Measurements from ENCODE around the gene GUCY2C.

Gene GUCY2C

DNA sequence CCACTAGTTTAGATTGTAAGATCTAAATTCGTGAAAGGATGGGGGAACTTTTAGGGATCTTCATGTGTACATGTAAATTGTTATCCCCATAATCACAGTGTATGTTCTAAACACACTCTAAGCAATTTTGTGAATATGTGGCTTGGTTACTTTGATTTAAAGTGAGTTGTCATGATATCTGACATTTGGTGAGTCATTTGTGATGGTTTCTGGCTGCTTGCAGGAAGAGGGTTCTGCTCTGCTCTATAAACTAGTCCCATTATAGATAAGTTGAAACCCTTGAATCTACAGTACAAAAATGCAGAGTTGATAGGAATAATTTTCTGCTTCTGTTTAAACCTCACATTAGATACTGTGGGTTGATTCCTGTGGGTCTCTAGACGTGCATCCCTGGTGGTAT is 14.8 kb downstream of the GUCY2C start:
- Histone ChIP-seq H3K4me3 (ENCODE audit: insufficient read length, low read depth) (no peak overlapping the region), H3K36me3 (ENCODE audit: insufficient read depth, insufficient read length, low read length) (no peaks in the 10 kb centered on the region), H3K4me1 (ENCODE audit: insufficient read depth, insufficient read length) (no peaks in the 10 kb centered on the region), H3K9me3 (ENCODE audit: insufficient read depth, low read length) (no peaks in the 10 kb centered on the region), H3K9ac (ENCODE audit: insufficient read length, low read depth) (no peak overlapping the region), H3K27me3 (ENCODE audit: insufficient read depth, insufficient read length) (peaks cover 17% of the 10 kb centered on the region)
- no peak for DNase-seq (ENCODE audit: low read depth, low spot score)
- TF ChIP-seq YY1 (IDR thresholded peaks at IDR 0.05; ENCODE audit: insufficient read depth, insufficient read length) (no peak), SUZ12 (IDR thresholded peaks at IDR 0.05; ENCODE audit: extremely low read depth, insufficient read depth, insufficient read length) (no peak), ZNF274 (IDR thresholded peaks at IDR 0.05; ENCODE audit: low read depth, low read length) (no peak)

DNA sequence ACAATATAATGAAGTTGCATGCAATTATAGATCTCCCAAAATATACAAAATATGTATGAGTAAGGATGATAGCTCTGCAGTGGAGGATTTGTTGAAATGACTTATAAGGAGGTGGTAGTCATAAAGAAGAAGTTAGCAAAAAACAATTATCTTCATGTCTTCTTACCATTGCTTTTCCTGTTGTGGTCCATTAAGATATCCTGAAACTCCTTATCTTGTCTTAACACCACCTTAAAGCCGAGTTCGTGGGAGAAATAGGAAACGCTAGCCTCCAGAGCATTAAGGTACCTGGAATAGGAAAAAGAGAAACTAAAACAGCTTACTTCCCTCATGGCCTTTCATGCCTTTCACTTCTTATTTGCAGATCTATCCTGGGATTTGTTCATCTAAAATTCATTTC is 15.2 kb downstream of the GUCY2C start:
- Histone ChIP-seq H3K9me3 (ENCODE audit: insufficient read depth, low read length) (no peaks in the 10 kb centered on the region), H3K4me3 (ENCODE audit: insufficient read length, low read depth) (no peak overlapping the region), H3K9ac (ENCODE audit: insufficient read length, low read depth) (no peak overlapping the region), H3K4me1 (ENCODE audit: insufficient read depth, insufficient read length) (no peaks in the 10 kb centered on the region), H3K27me3 (ENCODE audit: insufficient read depth, insufficient read length) (peaks cover 17% of the 10 kb centered on the region), H3K36me3 (ENCODE audit: insufficient read depth, insufficient read length, low read length) (no peaks in the 10 kb centered on the region)
- DNase-seq (ENCODE audit: low read depth, low spot score) = no peak
- TF ChIP-seq ZNF274 (IDR thresholded peaks at IDR 0.05; ENCODE audit: low read depth, low read length) (no peak), YY1 (IDR thresholded peaks at IDR 0.05; ENCODE audit: insufficient read depth, insufficient read length) (no peak), SUZ12 (IDR thresholded peaks at IDR 0.05; ENCODE audit: extremely low read depth, insufficient read depth, insufficient read length) (no peak)

DNA sequence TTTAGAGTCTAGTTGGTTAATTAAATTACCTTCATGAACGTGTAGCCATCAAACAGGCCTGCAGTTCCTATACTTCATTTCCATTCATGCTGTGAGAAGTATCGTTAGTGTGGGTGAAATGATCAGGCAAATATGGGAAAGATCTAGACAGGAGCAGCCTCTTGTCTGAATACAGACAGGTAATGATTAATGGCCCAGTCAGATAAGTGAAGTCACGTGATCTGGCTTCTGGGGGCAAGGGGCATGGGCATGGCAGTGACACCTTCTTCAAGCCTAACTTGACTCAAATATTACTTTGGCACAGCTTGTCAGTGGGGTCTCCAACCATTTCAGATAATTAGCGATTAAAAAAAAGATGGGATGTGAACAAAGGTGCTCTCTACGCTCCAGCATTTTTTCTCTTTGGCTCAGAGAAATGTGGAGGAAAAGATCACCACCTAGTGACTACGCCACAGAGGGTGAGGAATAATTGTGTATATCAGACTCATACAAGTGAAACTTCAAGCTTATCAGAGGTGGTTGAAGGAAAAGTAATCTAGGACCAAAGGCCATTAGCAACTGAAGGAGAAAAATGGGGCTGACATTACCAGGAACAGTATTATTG is 17.8 kb downstream of the GUCY2C start:
- no peaks in the 10 kb centered on the region for H3K4me1 ChIP-seq (ENCODE audit: insufficient read depth, insufficient read length)
- no peak for DNase-seq (ENCODE audit: low read depth, low spot score)
- no peak overlapping the region for H3K9ac ChIP-seq (ENCODE audit: insufficient read length, low read depth)
- no peak overlapping the region for H3K4me3 ChIP-seq (ENCODE audit: insufficient read length, low read depth)
- H3K9me3 ChIP-seq (ENCODE audit: insufficient read depth, low read length) = no peaks in the 10 kb centered on the region
- no peak for TF ChIP-seq ZNF274 (IDR thresholded peaks at IDR 0.05; ENCODE audit: low read depth, low read length)
- no peak for TF ChIP-seq SUZ12 (IDR thresholded peaks at IDR 0.05; ENCODE audit: extremely low read depth, insufficient read depth, insufficient read length)
- no peak for TF ChIP-seq YY1 (IDR thresholded peaks at IDR 0.05; ENCODE audit: insufficient read depth, insufficient read length)
- H3K27me3 ChIP-seq (ENCODE audit: insufficient read depth, insufficient read length) = peaks cover 7% of the 10 kb centered on the region
- H3K36me3 ChIP-seq (ENCODE audit: insufficient read depth, insufficient read length, low read length) = no peaks in the 10 kb centered on the region

DNA sequence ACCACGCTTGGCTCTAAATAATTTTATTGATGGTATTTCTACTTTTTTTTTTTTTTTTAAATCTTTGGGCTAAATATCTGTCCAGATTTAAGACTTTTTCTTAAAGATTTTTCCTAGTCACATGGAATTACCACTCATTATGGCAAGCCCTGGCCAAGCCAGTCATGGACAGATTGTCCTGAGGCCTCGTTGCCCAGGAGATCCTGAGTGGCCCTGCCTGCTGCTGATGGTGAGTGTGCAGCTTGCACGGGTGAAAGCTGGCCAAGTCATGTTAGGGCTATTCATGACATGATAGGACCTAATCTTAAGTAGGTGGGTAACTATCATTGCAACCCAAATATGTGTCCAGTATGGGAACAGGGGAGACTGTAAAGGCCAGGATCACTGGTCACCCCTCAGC is 27.8 kb downstream of the GUCY2C start:
- no peaks in the 10 kb centered on the region for H3K9me3 ChIP-seq (ENCODE audit: insufficient read depth, low read length)
- H3K4me1 ChIP-seq (ENCODE audit: insufficient read depth, insufficient read length) = no peaks in the 10 kb centered on the region
- no peaks in the 10 kb centered on the region for H3K27me3 ChIP-seq (ENCODE audit: insufficient read depth, insufficient read length)
- H3K36me3 ChIP-seq (ENCODE audit: insufficient read depth, insufficient read length, low read length) = no peaks in the 10 kb centered on the region
- DNase-seq (ENCODE audit: low read depth, low spot score) = no peak
- no peak overlapping the region for H3K9ac ChIP-seq (ENCODE audit: insufficient read length, low read depth)
- H3K4me3 ChIP-seq (ENCODE audit: insufficient read length, low read depth) = no peak overlapping the region
- TF ChIP-seq YY1 (IDR thresholded peaks at IDR 0.05; ENCODE audit: insufficient read depth, insufficient read length) (no peak), SUZ12 (IDR thresholded peaks at IDR 0.05; ENCODE audit: extremely low read depth, insufficient read depth, insufficient read length) (no peak), ZNF274 (IDR thresholded peaks at IDR 0.05; ENCODE audit: low read depth, low read length) (no peak)

DNA sequence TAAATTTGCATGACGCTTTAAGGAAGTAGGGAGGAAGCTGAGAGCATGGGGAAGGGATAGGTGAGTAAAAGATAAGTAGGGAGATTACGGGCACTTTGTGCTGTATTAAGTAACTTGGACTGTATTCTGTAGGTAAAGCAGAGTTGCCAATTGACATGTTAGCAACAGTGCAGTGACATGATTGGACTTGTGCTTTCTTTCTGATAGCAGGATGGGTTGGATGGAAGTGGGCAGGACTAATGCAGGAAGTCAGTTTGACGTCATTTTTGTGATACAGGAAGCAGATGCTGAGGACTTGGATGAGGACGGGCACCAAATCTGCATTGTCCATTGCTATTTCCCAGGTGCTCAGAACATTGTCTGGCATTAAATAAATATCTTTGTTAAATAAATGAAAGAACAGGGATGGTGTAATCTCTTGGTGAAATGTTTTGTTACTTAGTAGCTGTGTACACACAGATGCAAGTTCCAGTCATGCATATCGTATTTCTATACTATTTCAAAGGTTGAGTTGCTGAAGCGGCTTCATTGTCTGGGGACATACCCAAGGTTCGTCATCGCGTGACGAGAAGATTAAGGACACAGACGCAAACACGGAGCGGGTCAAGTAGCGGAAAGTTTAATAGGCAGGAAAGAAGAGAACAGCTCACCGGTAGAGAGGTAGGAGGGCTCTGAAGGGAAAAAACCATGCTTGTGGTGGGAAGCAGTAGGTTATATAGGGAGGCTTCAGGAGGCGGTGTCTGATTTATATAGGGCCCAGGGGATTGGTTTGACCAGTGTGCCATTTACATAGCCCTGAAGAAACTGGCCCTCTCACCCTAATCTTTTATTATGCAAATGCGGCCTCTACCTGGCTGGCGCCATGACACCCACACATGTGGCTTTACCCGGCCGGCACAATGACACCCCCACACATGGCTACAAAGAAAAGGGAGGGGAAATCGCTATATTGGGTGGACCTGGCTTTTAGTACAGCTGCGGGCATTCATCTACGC is 30.7 kb downstream of the GUCY2C start:
- H3K36me3 ChIP-seq (ENCODE audit: insufficient read depth, insufficient read length, low read length) = no peaks in the 10 kb centered on the region
- no peak overlapping the region for H3K9ac ChIP-seq (ENCODE audit: insufficient read length, low read depth)
- no peak overlapping the region for H3K4me3 ChIP-seq (ENCODE audit: insufficient read length, low read depth)
- TF ChIP-seq SUZ12 (IDR thresholded peaks at IDR 0.05; ENCODE audit: extremely low read depth, insufficient read depth, insufficient read length) (no peak), YY1 (IDR thresholded peaks at IDR 0.05; ENCODE audit: insufficient read depth, insufficient read length) (no peak), ZNF274 (IDR thresholded peaks at IDR 0.05; ENCODE audit: low read depth, low read length) (no peak)
- no peaks in the 10 kb centered on the region for H3K9me3 ChIP-seq (ENCODE audit: insufficient read depth, low read length)
- DNase-seq (ENCODE audit: low read depth, low spot score) = no peak
- no peaks in the 10 kb centered on the region for H3K4me1 ChIP-seq (ENCODE audit: insufficient read depth, insufficient read length)
- no peaks in the 10 kb centered on the region for H3K27me3 ChIP-seq (ENCODE audit: insufficient read depth, insufficient read length)

DNA sequence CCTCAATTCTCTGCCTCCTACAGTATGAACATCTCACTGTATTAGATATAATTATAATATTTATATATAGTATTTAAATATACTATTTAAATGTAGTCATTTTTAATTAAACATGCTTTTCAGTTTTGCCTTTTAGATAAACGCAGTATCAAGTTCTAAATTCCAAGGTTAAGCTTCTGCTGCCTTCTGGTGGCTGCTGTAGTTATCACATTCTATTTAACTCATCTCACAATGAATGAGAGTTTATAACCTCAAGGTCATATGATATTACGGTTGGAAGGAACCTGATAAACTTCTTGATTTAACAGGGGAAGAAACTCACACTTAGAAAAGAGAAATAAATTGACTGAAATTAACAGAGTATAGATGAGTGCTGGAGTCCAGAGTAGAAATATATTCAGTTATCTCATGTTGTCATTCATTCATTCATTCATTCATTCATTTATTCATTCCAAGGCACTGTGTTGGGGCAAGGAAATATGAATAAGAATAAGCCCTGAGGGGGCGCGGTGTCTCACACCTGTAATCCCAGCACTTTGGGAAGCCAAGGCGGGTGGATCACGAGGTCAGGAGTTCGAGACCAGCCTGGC is 31.9 kb downstream of the GUCY2C start:
- Histone ChIP-seq H3K36me3 (ENCODE audit: insufficient read depth, insufficient read length, low read length) (no peaks in the 10 kb centered on the region), H3K9me3 (ENCODE audit: insufficient read depth, low read length) (no peaks in the 10 kb centered on the region), H3K27me3 (ENCODE audit: insufficient read depth, insufficient read length) (no peaks in the 10 kb centered on the region), H3K4me1 (ENCODE audit: insufficient read depth, insufficient read length) (no peaks in the 10 kb centered on the region), H3K4me3 (ENCODE audit: insufficient read length, low read depth) (no peak overlapping the region), H3K9ac (ENCODE audit: insufficient read length, low read depth) (no peak overlapping the region)
- no peak for DNase-seq (ENCODE audit: low read depth, low spot score)
- TF ChIP-seq ZNF274 (IDR thresholded peaks at IDR 0.05; ENCODE audit: low read depth, low read length) = no peak
- no peak for TF ChIP-seq YY1 (IDR thresholded peaks at IDR 0.05; ENCODE audit: insufficient read depth, insufficient read length)
- TF ChIP-seq SUZ12 (IDR thresholded peaks at IDR 0.05; ENCODE audit: extremely low read depth, insufficient read depth, insufficient read length) = no peak

DNA sequence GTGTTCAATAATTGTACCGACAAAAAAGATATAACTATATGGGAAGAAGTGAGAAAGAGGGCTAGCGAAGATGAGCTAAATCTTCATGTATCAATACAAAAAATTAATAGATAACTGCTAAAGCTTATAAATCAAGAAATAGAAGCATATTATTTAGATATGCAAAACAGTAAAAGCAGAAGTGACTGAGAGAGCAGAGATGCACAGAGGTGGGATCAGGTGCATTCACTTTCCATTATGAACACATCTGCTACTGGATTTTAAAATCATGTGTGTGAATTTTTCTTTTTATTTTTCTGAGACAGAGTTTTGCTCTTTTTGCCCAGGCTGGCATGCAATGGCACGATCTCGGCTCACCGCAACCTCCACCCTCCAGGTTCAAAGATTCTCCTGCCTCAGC is 33.4 kb downstream of the GUCY2C start:
- Histone ChIP-seq H3K4me3 (ENCODE audit: insufficient read length, low read depth) (no peak overlapping the region), H3K9me3 (ENCODE audit: insufficient read depth, low read length) (no peaks in the 10 kb centered on the region), H3K9ac (ENCODE audit: insufficient read length, low read depth) (no peak overlapping the region), H3K36me3 (ENCODE audit: insufficient read depth, insufficient read length, low read length) (no peaks in the 10 kb centered on the region), H3K4me1 (ENCODE audit: insufficient read depth, insufficient read length) (no peaks in the 10 kb centered on the region), H3K27me3 (ENCODE audit: insufficient read depth, insufficient read length) (no peaks in the 10 kb centered on the region)
- no peak for DNase-seq (ENCODE audit: low read depth, low spot score)
- no peak for TF ChIP-seq ZNF274 (IDR thresholded peaks at IDR 0.05; ENCODE audit: low read depth, low read length)
